Endothelial cell of umbilical vein (primary cell): ENCODE data around the gene DDX51. TPM values are rescaled to one million over a fixed set of nuclear protein-coding genes. Genes with fewer than 3 reads are reported as not detected.

Experiments
- BruUV-seq: library from RNA; stranded (reverse); fragments of 400-500 nt; replicated peaks from 2 replicates; lab custom pipeline; 2021; lab: Mats Ljungman, UMichigan
- CTCF ChIA-PET: fragments of 300-600, 350-600 bp; sonication (Branson Sonifier 250); formaldehyde crosslinking; loops from one replicate; lab custom pipeline; 2021; ENCODE audit warnings: antibody characterized with exemption, inconsistent platforms; lab: Charles Lee
- POLR2A ChIA-PET: fragments of 300-600, 350-600 bp; sonication (Branson Sonifier 250); formaldehyde crosslinking; loops from one replicate; lab custom pipeline; 2021; ENCODE audit warnings: antibody characterized with exemption, inconsistent platforms; lab: Charles Lee
- DNase-seq: peaks from one replicate; pipeline ENCODE4 v3.0.0-alpha.2; 2011; ENCODE audit warnings: low read depth, low spot score
- FAIRE-seq: peaks from 2 replicates; lab custom pipeline; 2011; peaks lifted over from hg19 to GRCh38; lab: Jason Lieb, UNC
- H2AFZ ChIP-seq: 2 replicates; pipeline ENCODE4 v1.6.0; 2012; ENCODE audit warnings: low read depth, low read length, control low read depth, inconsistent platforms
- H3K27ac ChIP-seq: 2 replicates; pipeline ENCODE4 v1.5.1; 2011; ENCODE audit warnings: low read depth, mild to moderate bottlenecking, control low read depth, low read length, moderate library complexity; ENCODE audit not compliant: insufficient read depth
- H3K27me3 ChIP-seq, 2 experiments: 2 replicates each; pipeline versions ENCODE4 v1.6.0 to v1.6.1; 2011; ENCODE audit warnings: low read length in 2 of 2, mixed read lengths in 1 of 2; ENCODE audit not compliant: control insufficient read depth in 2 of 2, insufficient read depth in 2 of 2
- H3K36me3 ChIP-seq, 2 experiments: 2 replicates in 1 of 2; 3 replicates in 1 of 2; pipeline ENCODE4 v1.5.1; 2011; ENCODE audit warnings: low read length in 2 of 2, mild to moderate bottlenecking in 1 of 2, moderate library complexity in 1 of 2; ENCODE audit not compliant: control insufficient read depth in 2 of 2, insufficient read depth in 2 of 2; ENCODE audit errors: extremely low read depth in 1 of 2
- H3K4me1 ChIP-seq: 3 replicates; pipeline ENCODE4 v1.5.1; 2011; ENCODE audit warnings: mild to moderate bottlenecking, low read length; ENCODE audit not compliant: control insufficient read depth, insufficient read depth; ENCODE audit errors: extremely low read depth
- H3K4me2 ChIP-seq: 2 replicates; pipeline ENCODE4 v1.6.1; 2011; ENCODE audit warnings: low read length, control low read depth, mixed read lengths; ENCODE audit not compliant: insufficient read depth
- H3K4me3 ChIP-seq, 3 experiments: fragments of 200-600 bp in 1 of 3; sonication (generic), shearing (Covaris generic) in 1 of 3; replicated peaks in 1 of 3; 2 replicates each; pipeline ENCODE4 v1.5.1; 2011 to 2016; ENCODE audit warnings: control low read depth in 3 of 3, low read length in 3 of 3, mild to moderate bottlenecking in 2 of 3, inconsistent platforms in 1 of 3, low read depth in 1 of 3, moderate library complexity in 1 of 3; ENCODE audit not compliant: insufficient read depth in 1 of 3
- H3K79me2 ChIP-seq: 2 replicates; pipeline ENCODE4 v1.6.0; 2012; ENCODE audit warnings: low read length, inconsistent platforms; ENCODE audit not compliant: control insufficient read depth, insufficient read depth
- H3K9ac ChIP-seq: replicated peaks from 2 replicates; pipeline ENCODE3; 2011; ENCODE audit warnings: low read length, control low read depth; ENCODE audit not compliant: insufficient read depth; ENCODE audit errors: extremely low read depth
- H3K9me1 ChIP-seq: replicated peaks from 3 replicates; pipeline ENCODE4 v1.6.0; 2011; ENCODE audit warnings: mild to moderate bottlenecking, low read length; ENCODE audit not compliant: control insufficient read depth, insufficient read depth; ENCODE audit errors: extremely low read depth
- H3K9me3 ChIP-seq: replicated peaks from 2 replicates; pipeline ENCODE4 v1.5.1; 2012; ENCODE audit warnings: low read length, inconsistent platforms; ENCODE audit not compliant: control insufficient read depth, insufficient read depth
- H4K20me1 ChIP-seq: replicated peaks from 2 replicates; pipeline ENCODE3; 2011; ENCODE audit warnings: mild to moderate bottlenecking, low read length; ENCODE audit not compliant: control insufficient read depth, insufficient read depth; ENCODE audit errors: extremely low read depth
- EZH2 ChIP-seq: IDR thresholded peaks from 2 replicates; pipeline ENCODE4 v1.6.1; 2012; ENCODE audit warnings: borderline replicate concordance, low read depth, mild to moderate bottlenecking, moderate library complexity, low read length, inconsistent platforms; ENCODE audit not compliant: severe bottlenecking
- FOS ChIP-seq: IDR thresholded peaks from 2 replicates; pipeline ENCODE4 v1.6.1; 2011; ENCODE audit warnings: mild to moderate bottlenecking, low read length, moderate library complexity, borderline replicate concordance; ENCODE audit not compliant: insufficient read depth
- GATA2 ChIP-seq: IDR thresholded peaks from 2 replicates; pipeline ENCODE4 v1.7.0; 2011; ENCODE audit warnings: low read depth, mild to moderate bottlenecking, moderate library complexity, mixed read lengths, low read length; ENCODE audit not compliant: insufficient read length, insufficient read depth
- JUN ChIP-seq: IDR thresholded peaks from 2 replicates; pipeline ENCODE4 v1.6.1; 2011; ENCODE audit warnings: borderline replicate concordance, low read depth; ENCODE audit not compliant: insufficient read length, insufficient read depth
- MYC ChIP-seq: IDR thresholded peaks from one replicate; pipeline ENCODE4 v1.6.1; 2011; ENCODE audit warnings: mild to moderate bottlenecking, low read depth, low read length
- POLR2A ChIP-seq: IDR thresholded peaks from 2 replicates; pipeline ENCODE4 v1.6.1; 2012; ENCODE audit warnings: low read depth, mild to moderate bottlenecking, control low read depth, low read length
- POLR2AphosphoS5 ChIP-seq: IDR thresholded peaks from 2 replicates; pipeline ENCODE4 v1.6.1; 2012; ENCODE audit warnings: low read depth, mild to moderate bottlenecking, control low read depth, low read length, moderate library complexity; ENCODE audit not compliant: insufficient read depth
- dilution Hi-C: fragments of 300-500 bp; cut with MboI; formaldehyde crosslinking; loops from one replicate; pipeline ENCODE4 v1.15.0; 2019; ENCODE audit warnings: low sequenced_read_pairs; ENCODE audit not compliant: extremely low pct_ligation_motif_present
- intact Hi-C: fragments of 100-400 bp; cut with micrococcal nuclease; formaldehyde crosslinking; loops from one replicate; pipeline ENCODE4 v1.10.0; 2022
- polyA plus RNA-seq, 4 experiments: library from polyadenylated mRNA; depleted of rRNA in 3 of 4; stranded (reverse) in 3 of 4; unstranded in 1 of 4; fragments of >200 nt; gene quantifications; 2 replicates each; pipeline versions ENCODE4 v1.2.1 to v1.2.3, GENCODE V29; 2011 to 2012; ENCODE audit warnings: missing spikeins in 1 of 4
- total RNA-seq: library from RNA; stranded (reverse); gene quantifications from 2 replicates; pipeline ENCODE4 v1.2.3, GENCODE V29; 2021
- TF ChIP-seq, protein P1 (sequence below), 2 donors: IDR thresholded peaks; 1 replicate in 1 of 2; 2 replicates in 1 of 2; pipeline ENCODE4 v1.5.1; 2011; ENCODE audit warnings: low read length in 2 of 2, mild to moderate bottlenecking in 2 of 2, moderate library complexity in 2 of 2, control low read depth in 1 of 2, inconsistent platforms in 1 of 2, low read depth in 1 of 2; ENCODE audit not compliant: insufficient read depth in 1 of 2; ENCODE audit errors: extremely low read depth in 1 of 2
- TF ChIP-seq, protein P2 (sequence below): IDR thresholded peaks from 2 replicates; pipeline ENCODE4 v1.6.1; 2011; ENCODE audit not compliant: insufficient read depth, insufficient read length

Gene DDX51
- total and polyA plus RNA-seq, 2 donors (not counting 3 experiments of a cell fraction or from before 2014, with no cell fraction given), result 11.4 to 23.5 TPM

DNA sequence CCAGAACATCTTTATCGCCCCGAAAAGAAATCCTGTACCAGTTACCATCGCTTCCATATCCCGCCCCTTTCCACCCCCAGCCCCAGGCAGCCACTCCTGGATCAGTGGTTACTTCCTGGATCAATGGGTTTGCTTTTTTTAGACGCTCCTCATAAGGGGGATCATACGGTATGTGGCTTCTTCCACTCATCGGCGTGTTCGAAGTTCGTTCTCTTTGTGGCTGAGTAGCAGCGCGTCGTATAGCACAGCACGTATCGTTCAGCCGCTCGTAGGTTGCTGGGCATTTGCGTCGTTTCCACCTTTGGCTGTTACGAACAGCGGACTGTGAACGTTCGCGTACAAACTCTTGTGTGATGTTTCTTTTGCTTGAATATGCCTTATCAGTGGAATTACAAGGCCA is 2.0 kb upstream of the DDX51 start:
- intact Hi-C loops (no loop called here), dilution Hi-C loops (no loop called here)
- H3K27me3 ChIP-seq, result no peaks in the 10 kb centered on the region
- H3K9ac ChIP-seq, result no peak overlapping the region
- FAIRE-seq, result no peak
- peaks cover 34% of the 10 kb centered on the region for H3K79me2 ChIP-seq
- no peak overlapping the region for H3K4me3 ChIP-seq
- peaks cover 14% of the 10 kb centered on the region for H3K4me1 ChIP-seq
- no peak overlapping the region for H3K27ac ChIP-seq
- H3K36me3 ChIP-seq, result peaks cover 0 to 15% of the 10 kb centered on the region in 2 experiments
- no TSS peak for BruUV-seq
- no peaks in the 10 kb centered on the region for H3K9me1 ChIP-seq
- CTCF ChIA-PET, result no interaction called here
- H2AFZ ChIP-seq, result no peak overlapping the region
- DNase-seq, result no peak
- POLR2A ChIA-PET, result no interaction called here
- no peaks in the 10 kb centered on the region for H4K20me1 ChIP-seq
- H3K9me3 ChIP-seq, result no peaks in the 10 kb centered on the region
- TF ChIP-seq EZH2 (no peak), MYC (no peak), POLR2A (no peak), GATA2 (no peak), POLR2AphosphoS5 (no peak), FOS (no peak), JUN (no peak)
- TF ChIP-seq, protein P1, sequence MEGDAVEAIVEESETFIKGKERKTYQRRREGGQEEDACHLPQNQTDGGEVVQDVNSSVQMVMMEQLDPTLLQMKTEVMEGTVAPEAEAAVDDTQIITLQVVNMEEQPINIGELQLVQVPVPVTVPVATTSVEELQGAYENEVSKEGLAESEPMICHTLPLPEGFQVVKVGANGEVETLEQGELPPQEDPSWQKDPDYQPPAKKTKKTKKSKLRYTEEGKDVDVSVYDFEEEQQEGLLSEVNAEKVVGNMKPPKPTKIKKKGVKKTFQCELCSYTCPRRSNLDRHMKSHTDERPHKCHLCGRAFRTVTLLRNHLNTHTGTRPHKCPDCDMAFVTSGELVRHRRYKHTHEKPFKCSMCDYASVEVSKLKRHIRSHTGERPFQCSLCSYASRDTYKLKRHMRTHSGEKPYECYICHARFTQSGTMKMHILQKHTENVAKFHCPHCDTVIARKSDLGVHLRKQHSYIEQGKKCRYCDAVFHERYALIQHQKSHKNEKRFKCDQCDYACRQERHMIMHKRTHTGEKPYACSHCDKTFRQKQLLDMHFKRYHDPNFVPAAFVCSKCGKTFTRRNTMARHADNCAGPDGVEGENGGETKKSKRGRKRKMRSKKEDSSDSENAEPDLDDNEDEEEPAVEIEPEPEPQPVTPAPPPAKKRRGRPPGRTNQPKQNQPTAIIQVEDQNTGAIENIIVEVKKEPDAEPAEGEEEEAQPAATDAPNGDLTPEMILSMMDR (IDR thresholded peaks at IDR 0.05; ENCODE audit: extremely low read depth in 1 of 2, insufficient read depth in 1 of 2, low read depth in 1 of 2, low read length in 2 of 2), result no peak
- TF ChIP-seq, protein P2, sequence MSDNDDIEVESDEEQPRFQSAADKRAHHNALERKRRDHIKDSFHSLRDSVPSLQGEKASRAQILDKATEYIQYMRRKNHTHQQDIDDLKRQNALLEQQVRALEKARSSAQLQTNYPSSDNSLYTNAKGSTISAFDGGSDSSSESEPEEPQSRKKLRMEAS, result no peak
- H3K4me2 ChIP-seq, result no peak overlapping the region
